Measurements from ENCODE around the gene ZC3H18.

The ZC3H18 gene

DNA sequence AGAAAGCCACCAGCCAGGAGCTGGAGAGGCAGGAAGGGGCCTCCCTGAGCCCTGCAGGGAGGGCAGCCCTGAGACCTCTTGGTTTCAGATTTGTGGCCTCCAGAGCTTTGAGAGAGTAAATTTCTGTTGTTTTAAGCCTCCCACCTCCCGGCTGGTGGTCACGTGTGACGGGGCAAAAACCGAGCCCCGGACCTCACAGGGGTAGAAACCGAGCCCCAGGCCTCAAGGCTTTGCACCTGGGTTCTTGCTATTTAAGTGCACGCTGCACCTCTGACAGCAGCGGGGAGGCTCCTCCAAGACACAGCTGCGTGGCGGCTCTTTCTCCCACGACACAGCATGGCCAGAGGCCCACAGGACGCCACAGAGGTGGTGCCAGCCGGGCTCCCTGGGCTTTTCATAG is 17.4 kb upstream of the ZC3H18 start:
- Histone ChIP-seq H3K9me3 (ENCODE audit: control insufficient read depth, low read length) (no peaks in the 10 kb centered on the region), H3K27me3 (ENCODE audit: control insufficient read depth, insufficient read depth, low read length) (no peaks in the 10 kb centered on the region), H3K79me2 (no peaks in the 10 kb centered on the region), H3K36me3 (ENCODE audit: control insufficient read depth, insufficient read depth, low read length) (no peaks in the 10 kb centered on the region), H3K4me1 (no peaks in the 10 kb centered on the region), H3K9ac (no peak overlapping the region), H2AFZ (no peak overlapping the region), H3K4me3 (ENCODE audit: low read depth, low read length) (no peak overlapping the region), H3K4me2 (ENCODE audit: low read length) (no peak overlapping the region), H3K27ac (no peak overlapping the region)
- no peak for TF ChIP-seq CTCF (IDR thresholded peaks at IDR 0.05)

GRCh38 chr16:88553739-88554138 is 16.5 kb upstream of the ZC3H18 start:
- no peaks in the 10 kb centered on the region for H3K9me3 ChIP-seq (ENCODE audit: control insufficient read depth, low read length)
- H3K4me3 ChIP-seq (ENCODE audit: low read depth, low read length), result no peak overlapping the region
- no peak overlapping the region for H3K9ac ChIP-seq
- TF ChIP-seq CTCF (IDR thresholded peaks at IDR 0.05), result no peak
- H3K27me3 ChIP-seq (ENCODE audit: control insufficient read depth, insufficient read depth, low read length), result no peaks in the 10 kb centered on the region
- H3K27ac ChIP-seq, result no peak overlapping the region
- no peaks in the 10 kb centered on the region for H3K79me2 ChIP-seq
- no peaks in the 10 kb centered on the region for H3K36me3 ChIP-seq (ENCODE audit: control insufficient read depth, insufficient read depth, low read length)
- H2AFZ ChIP-seq, result no peak overlapping the region
- H3K4me2 ChIP-seq (ENCODE audit: low read length), result no peak overlapping the region
- H3K4me1 ChIP-seq, result no peaks in the 10 kb centered on the region

DNA sequence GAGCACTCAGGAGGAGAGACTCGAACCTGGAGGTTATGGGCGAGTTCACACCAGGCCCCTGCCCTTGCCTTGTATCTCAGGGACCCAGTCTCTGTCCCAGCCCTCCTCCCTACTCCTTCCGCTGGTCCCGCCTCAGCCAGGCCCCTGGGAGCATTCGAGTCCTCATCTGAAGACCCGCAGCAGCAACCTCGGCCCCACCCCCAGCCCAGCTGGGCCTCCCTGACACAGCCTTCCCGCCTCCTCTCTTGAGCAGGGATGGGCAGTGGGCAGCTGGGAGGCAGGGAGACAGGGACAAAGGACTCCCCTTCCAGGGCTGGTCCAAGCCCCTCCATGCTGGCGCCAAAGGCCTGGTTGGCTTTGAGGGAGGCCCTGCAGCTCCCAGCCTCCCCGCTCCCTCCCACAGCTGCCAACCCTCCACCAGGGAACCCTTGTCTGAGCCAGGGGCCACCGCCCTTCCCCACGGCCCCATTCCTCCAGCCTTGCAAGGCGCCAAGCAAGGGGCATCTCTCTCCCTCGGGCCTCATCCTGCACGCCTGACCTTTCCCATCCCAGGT is 15.4 kb upstream of the ZC3H18 start:
- Histone ChIP-seq H3K79me2 (no peaks in the 10 kb centered on the region), H3K4me1 (no peaks in the 10 kb centered on the region), H3K9ac (no peak overlapping the region), H3K4me2 (ENCODE audit: low read length) (no peak overlapping the region), H3K4me3 (ENCODE audit: low read depth, low read length) (no peak overlapping the region), H3K36me3 (ENCODE audit: control insufficient read depth, insufficient read depth, low read length) (no peaks in the 10 kb centered on the region), H3K27ac (no peak overlapping the region), H3K27me3 (ENCODE audit: control insufficient read depth, insufficient read depth, low read length) (no peaks in the 10 kb centered on the region), H3K9me3 (ENCODE audit: control insufficient read depth, low read length) (no peaks in the 10 kb centered on the region), H2AFZ (no peak overlapping the region)
- TF ChIP-seq CTCF (IDR thresholded peaks at IDR 0.05), result no peak

DNA sequence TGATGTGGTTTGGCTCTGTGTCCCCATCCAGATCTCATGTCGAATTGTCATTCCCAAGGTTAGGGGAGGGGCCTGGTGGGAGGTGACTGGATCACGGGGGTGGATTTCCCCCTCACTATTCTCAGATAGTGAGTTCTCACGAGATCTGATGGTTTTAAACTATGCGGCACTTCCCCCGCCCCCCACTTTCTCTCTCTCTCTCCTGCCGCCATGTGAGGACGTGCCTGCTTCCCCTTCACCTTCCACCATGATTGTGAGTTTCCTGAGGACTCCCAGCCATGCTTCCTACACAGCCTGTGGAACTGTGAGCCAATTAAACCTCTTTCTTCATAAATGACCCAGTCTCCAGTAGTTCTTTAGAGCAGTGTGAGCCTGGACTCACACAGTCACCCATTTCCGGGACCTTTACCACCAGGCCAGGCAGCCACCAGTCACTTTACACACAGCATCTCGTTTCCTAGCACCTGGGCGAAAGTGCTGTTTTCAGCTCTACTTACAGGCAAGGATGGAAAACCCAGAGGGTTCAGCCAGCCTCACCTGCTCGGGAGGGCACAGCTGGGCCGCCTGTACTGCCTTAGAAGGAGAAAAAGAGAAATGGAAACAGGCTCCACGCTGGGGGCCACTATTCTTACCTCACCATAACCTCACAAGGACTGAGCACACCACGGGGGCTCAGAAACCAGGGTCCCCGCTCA is 13.8 kb upstream of the ZC3H18 start:
- H3K9me3 ChIP-seq (ENCODE audit: control insufficient read depth, low read length), result no peaks in the 10 kb centered on the region
- no peaks in the 10 kb centered on the region for H3K79me2 ChIP-seq
- H2AFZ ChIP-seq, result no peak overlapping the region
- no peaks in the 10 kb centered on the region for H3K36me3 ChIP-seq (ENCODE audit: control insufficient read depth, insufficient read depth, low read length)
- H3K27me3 ChIP-seq (ENCODE audit: control insufficient read depth, insufficient read depth, low read length), result no peaks in the 10 kb centered on the region
- no peak overlapping the region for H3K9ac ChIP-seq
- no peaks in the 10 kb centered on the region for H3K4me1 ChIP-seq
- H3K4me2 ChIP-seq (ENCODE audit: low read length), result no peak overlapping the region
- no peak for TF ChIP-seq CTCF (IDR thresholded peaks at IDR 0.05)
- H3K4me3 ChIP-seq (ENCODE audit: low read depth, low read length), result no peak overlapping the region
- no peak overlapping the region for H3K27ac ChIP-seq
